ENCODE measurements around the gene ERICH2.
A peak's percentile ranks its signal among the peaks of the same experiment; 100 is the strongest.

Gene ERICH2

GRCh38 chr2:170843656-170844055 lies 73.5 kb downstream of the ERICH2 start:
- peak; percentile 63 for DNase-seq

- DNase-seq: no peak
These were observed 75.2 kb downstream of the ERICH2 start for GRCh38 chr2:170845343-170845742.

GRCh38 chr2:170846314-170846713 lies 76.1 kb downstream of the ERICH2 start:
- no peak for DNase-seq

- no peak for DNase-seq
These were observed 77.5 kb downstream of the ERICH2 start for GRCh38 chr2:170847716-170848115.
